SU-DHL-6 (cell line): ENCODE measurements around the gene AJAP1.

Experiments
- CTCF ChIP-seq: fragments of 200-600 bp; sonication (generic); IDR thresholded peaks from one replicate; pipeline ENCODE4 v1.5.1; 2017; ENCODE audit warnings: antibody characterized with exemption, mild to moderate bottlenecking, low read length, moderate library complexity; ENCODE audit not compliant: insufficient read depth, poor library complexity, severe bottlenecking
- EZH2phosphoT487 ChIP-seq: fragments of 200-600 bp; sonication (generic), shearing (Covaris generic); conservative IDR thresholded peaks from 2 replicates; pipeline ENCODE4 v1.6.1; 2018; ENCODE audit warnings: mild to moderate bottlenecking, antibody characterized with exemption, low read length, moderate library complexity, mixed read lengths

GRCh38 chr1:4775506-4775905 lies 121.1 kb downstream of the AJAP1 start:
- no peak for TF ChIP-seq CTCF
- no peak for TF ChIP-seq EZH2phosphoT487
